Epidermal melanocyte (primary cell): ENCODE results near the gene HDAC5.
"Not testable (repeated sequence)": the region's sequence is repeated elsewhere in the genome, so short reads cannot be mapped to it uniquely, and the experiment has no call there.

ENCODE experiments used
- DNase-seq: peaks from one replicate; pipeline ENCODE4 v3.0.0; 2011; ENCODE audit warnings: low spot score; ENCODE audit not compliant: insufficient read length

HDAC5 gene

GRCh38 chr17:44123356-44124117 is at the start of gene HDAC5:
HDAC5 (minus strand) TSS chr17:44123641; CDS start chr17:44117515, 6,126 bp downstream.
- peak; percentile 95 for DNase-seq

DNA sequence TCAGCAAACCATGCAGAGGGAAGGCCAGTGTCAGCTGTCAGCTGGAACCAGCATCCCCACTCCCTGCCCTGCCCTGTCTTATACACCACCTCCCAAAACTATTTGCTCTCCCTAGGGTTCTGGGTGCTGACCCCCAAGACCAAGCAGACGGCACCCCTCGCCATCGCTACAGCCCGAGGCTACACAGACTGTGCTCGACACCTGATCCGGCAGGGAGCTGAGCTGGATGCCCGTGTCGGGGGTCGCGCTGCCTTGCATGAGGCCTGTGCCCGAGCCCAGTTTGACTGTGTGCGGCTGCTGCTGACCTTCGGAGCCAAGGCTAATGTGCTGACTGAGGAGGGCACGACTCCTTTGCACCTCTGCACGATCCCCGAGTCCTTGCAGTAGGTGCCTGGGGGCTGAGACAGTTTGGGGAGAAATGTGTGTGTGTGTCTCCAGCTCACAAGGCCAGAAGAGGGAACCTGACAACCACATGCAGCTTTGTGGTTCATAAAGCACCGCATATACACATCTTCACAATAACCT is 48.6 kb upstream of the HDAC5 start:
- DNase-seq = no peak

GRCh38 chr17:44170499-44171201 is 47.2 kb upstream of the HDAC5 start, which contains the start of gene ASB16:
ASB16 (plus strand) TSS chr17:44170704; CDS start chr17:44170790, 86 bp downstream.
- no peak for DNase-seq

GRCh38 chr17:44170135-44170498 is 46.7 kb upstream of the HDAC5 start:
- no peak for DNase-seq

DNA sequence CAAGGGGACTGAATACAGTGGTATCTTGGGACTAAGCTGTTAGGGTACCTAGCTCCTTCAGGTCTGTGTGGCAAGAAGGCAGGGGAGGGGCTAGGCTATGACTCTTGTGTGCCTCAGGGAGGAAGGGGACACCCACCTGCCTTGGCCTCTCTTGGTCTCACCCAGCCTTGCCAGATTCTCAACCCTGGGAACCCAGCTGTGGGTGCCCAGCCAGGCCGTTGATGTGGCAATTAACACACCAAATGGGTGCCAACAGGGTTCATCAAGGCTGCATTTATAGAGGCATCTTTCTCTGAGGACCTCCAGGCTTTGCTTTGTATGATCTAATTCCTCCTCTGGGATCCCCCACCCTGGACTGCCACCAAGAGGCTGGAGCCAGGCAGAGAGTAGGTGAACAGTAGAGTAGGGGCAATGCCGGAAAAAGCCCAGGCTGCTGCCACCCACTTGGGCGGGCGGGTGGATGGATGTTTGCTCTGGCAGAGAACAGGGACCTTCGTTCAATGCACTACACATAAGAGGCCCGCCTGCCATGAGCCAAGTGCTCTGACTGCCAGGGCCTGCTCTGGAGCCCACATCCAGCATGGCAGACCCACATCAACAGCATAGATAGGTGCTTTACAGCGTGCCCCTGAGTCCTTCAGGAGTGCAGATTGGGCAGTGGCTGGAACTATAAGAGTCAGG is 43.9 kb upstream of the HDAC5 start:
- no peak for DNase-seq

- DNase-seq = no peak
Measured at GRCh38 chr17:44164476-44164875, 41.0 kb upstream of the HDAC5 start.

DNA sequence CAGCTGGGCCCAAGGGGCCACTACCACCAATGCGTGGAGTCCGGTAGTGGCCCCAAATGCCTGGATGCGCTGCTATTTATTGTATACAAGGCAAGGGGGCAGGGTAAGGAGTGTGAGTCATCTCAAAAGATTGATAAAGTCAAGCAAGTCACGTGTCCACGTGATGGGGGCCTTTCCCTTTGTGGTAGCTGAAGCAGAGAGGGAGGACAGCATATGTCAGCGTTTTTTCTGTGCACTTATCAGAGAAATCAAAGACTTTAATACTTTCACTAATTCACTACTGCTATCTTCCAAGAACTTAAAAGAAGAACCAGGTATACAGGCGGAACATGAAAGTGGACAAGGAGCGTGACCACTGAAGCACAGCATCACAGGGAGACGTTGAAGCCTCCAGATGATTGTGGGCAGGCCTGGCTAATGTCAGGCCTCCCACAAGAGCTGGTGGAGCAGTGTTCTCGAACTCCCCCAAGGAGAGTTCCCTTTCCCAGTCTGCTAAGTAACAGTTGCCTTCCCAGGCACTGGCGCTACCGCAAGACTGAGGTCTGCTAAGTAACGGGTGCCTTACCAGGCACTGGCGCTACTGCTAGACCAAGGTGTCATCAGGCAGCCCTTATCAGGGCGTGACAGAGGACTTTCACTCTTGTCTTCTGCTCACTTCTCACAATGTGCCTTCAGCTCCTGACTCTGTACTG is 36.2 kb upstream of the HDAC5 start:
- no peak for DNase-seq

DNA sequence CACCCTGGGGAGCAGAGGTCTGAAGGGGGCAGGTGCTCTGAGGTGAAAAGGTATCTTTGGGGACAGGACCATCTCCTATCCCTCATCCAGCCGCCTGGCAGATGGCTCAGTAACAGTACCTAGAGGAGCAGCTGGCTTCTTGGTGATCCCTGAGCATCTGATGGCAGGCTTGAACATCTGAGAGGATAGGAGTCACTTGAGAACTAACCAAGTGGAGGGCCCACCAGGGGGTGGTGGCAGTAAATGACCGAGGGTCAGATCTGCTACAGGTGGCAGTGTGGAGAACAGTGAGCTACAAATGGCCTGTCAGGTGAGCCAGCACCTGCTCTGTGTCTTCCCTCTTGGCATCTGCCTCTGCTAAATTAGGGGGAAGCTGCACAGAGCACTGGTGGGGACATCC is 32.0 kb upstream of the HDAC5 start:
- no peak for DNase-seq

GRCh38 chr17:44152875-44153274 is 29.4 kb upstream of the HDAC5 start:
- DNase-seq = no peak

DNA sequence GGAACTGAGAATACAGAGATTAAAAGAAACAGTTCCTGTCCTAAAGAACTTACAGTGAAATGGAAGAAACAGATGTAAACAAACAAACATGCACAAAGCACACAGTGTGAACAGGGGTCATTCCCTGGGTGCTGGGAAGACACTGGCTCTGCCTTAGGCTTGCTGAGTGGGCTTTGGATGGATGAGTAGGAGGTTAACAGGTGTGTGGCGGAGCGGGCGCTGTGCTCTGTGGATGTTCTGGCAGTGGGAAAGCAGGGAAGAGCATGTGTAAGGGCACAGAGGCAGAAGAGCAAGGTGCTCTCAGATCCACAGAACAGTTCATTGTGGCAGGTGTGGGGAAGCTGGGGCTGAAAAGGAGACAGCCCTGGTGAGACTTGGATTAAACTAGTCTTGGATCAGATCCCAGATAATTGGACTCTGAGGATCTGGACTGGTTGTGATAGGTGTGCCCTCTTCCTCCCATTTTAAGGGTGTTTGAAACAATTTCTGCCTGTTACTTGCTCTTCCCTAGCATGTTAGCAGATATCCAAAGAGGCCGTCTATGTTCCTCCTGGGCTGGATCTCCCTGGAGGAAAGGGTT is 26.4 kb upstream of the HDAC5 start:
- DNase-seq = no peak

GRCh38 chr17:44149066-44149465 is 25.6 kb upstream of the HDAC5 start:
- DNase-seq = not testable (repeated sequence)

- no peak for DNase-seq
Measured at GRCh38 chr17:44147812-44148211, 24.4 kb upstream of the HDAC5 start.

- no peak for DNase-seq
Measured at GRCh38 chr17:44146375-44147346, 23.2 kb upstream of the HDAC5 start.

GRCh38 chr17:44144966-44145739 is 21.7 kb upstream of the HDAC5 start:
- DNase-seq = no peak

DNA sequence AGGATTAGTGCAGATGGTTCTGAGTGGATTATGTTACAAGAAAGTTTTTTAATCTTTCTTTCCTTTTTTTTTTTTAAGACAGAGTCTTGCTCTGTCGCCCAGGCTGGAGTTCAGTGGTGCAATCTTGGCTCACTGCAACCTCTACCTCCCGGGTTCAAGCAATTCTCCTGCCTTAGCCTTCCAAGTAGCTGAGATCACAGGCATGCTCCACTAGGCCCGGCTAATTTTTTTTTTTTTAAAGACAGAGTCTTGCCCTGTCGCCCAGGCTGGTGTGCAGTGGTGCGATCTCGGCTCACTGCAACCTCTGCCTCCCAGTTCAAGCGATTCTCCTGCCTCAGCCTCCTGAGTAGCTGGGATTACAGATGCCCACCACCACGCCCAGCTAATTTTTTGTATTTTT is 20.5 kb upstream of the HDAC5 start:
- not testable (repeated sequence) for DNase-seq

DNA sequence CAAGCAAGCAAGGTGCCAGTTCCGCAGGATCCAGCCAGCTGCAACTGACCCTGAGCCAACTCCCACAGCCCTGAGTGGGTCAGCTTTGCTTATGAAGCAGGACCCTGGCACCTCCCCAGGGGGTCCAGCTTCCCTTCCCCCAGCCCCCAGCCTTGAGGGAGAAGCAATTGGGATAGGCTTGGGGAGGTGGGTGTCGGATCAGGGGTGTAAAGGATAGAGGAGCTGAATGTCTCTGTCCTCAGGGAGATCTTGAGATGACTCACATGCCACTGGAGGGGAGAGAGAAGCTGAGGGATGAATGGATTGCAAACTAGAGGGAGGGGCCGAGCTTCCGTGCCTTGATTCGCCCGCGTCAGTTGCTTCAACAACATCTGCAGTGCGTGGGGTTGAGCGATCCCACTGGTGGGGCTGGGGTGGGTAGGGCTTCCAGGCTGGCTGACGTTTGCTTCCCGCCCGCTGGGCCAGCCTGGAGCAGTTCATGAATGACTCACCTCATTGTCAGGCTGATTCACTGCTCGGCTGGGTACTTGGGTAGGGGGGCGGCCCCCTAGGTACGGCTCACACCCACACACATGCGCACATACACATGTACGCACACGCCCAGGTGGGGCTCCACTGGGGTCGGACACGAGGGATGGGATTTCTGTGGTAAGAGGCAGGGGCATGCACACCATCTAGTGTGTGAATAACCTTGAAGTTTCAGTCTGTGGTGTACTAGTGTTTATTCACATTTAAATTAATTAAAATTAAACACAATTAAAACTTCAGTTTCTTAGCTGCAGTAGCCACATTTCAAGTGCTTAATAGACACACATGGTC is 14.7 kb upstream of the HDAC5 start:
- DNase-seq = peak; percentile 94

DNA sequence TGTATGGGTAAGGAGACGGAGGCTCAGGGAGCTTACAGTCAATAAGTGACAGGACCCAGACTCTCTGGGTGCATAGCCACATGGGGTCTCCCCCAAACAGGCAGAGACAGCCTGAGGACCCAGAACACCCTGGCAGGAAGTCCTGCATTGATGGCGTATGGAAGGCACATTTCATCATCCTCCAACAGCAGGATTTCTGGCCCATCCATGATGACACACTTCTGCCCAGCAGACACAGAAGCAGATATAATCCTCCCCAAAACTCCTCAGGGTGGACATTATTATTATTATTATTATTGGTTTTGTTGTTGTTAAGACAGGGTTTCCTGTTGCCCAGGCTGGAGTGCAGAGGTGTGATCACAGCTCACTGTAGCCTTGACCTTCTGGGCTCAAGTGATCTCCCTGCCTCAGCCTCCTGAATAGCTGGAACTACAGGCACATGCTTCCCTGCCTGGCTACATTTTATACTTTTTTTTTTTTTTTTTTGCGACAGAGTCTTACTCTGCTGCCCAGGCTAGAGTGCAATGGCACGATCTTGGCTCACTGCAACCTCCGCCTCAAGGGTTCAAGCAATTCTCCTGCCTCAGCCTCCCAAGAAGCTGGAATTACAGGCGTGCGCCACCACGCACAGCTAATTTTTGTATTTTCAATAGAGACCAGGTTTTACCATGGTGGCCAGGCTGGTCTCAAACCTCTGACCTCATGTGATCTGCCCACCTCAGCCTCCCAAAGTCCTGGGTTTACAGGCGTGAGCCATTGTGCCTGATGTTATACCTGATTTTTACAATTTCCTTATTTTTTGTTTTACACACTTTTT is 11.5 kb upstream of the HDAC5 start:
- no peak for DNase-seq
